GM12864 (cell line): ENCODE results near the gene NCMAP.

Experiments used
- DNase-seq: peaks from one replicate; pipeline ENCODE4 v3.0.0-alpha.2; 2011; ENCODE audit warnings: low read depth
- H3K4me3 ChIP-seq: 2 replicates; pipeline ENCODE4 v1.5.1; 2011; ENCODE audit warnings: mild to moderate bottlenecking, low read depth, low read length, control low read depth
- CTCF ChIP-seq: IDR thresholded peaks from 2 replicates; pipeline ENCODE4 v1.5.1; 2011; ENCODE audit warnings: low read depth, mild to moderate bottlenecking, moderate library complexity, low read length, control low read depth, inconsistent platforms; ENCODE audit errors: missing control alignments

The NCMAP gene

GRCh38 chr1:24648919-24649318 lies 93.0 kb downstream of the NCMAP start:
- no peak overlapping the region for H3K4me3 ChIP-seq
- TF ChIP-seq CTCF: no peak
- no peak for DNase-seq

GRCh38 chr1:24652382-24652781 lies 96.5 kb downstream of the NCMAP start:
- no peak for DNase-seq
- TF ChIP-seq CTCF: no peak
- no peak overlapping the region for H3K4me3 ChIP-seq

- no peak for TF ChIP-seq CTCF
- H3K4me3 ChIP-seq: no peak overlapping the region
These were observed 98.1 kb downstream of the NCMAP start for GRCh38 chr1:24654010-24654409.

GRCh38 chr1:24656046-24656445 lies 100.2 kb downstream of the NCMAP start:
- TF ChIP-seq CTCF: no peak
- DNase-seq: no peak
- H3K4me3 ChIP-seq: no peak overlapping the region

More at GRCh38 chr1:24654010-24654409, 98.1 kb downstream of the NCMAP start:
- no peak for DNase-seq

- no peak for DNase-seq
- no peak overlapping the region for H3K4me3 ChIP-seq
- no peak for TF ChIP-seq CTCF
These were observed 101.9 kb downstream of the NCMAP start for GRCh38 chr1:24657781-24658180.
